HepG2 (cell line): ENCODE measurements around the gene EPPIN. TPM values are rescaled to one million over a fixed set of nuclear protein-coding genes. Genes with fewer than 3 reads are reported as not detected.

Source experiments
- ATAC-seq: fragments of 200-7000 bp; cut with Tn5 transposase; 3 replicates; pipeline ENCODE4 v1.9.1; 2020; ENCODE audit warnings: mild to moderate bottlenecking, moderate library complexity
- BruUV-seq: library from RNA; stranded (reverse); fragments of 400-500 nt; replicated peaks from 2 replicates; lab custom pipeline; 2021; lab: Mats Ljungman, UMichigan
- CTCF ChIA-PET: fragments of 300-600 bp; formaldehyde crosslinking; extraction: SDS; loops from one replicate; lab custom pipeline; 2021; ENCODE audit warnings: low total read pairs, inconsistent platforms, low intra/inter-chr PET ratio; lab: Yijun Ruan, JAX
- POLR2A ChIA-PET: fragments of 350-600 bp; sonication (Branson Sonifier 250); formaldehyde crosslinking; loops from one replicate; lab custom pipeline; 2020; ENCODE audit warnings: antibody characterized with exemption, inconsistent platforms; lab: Yijun Ruan, JAX
- DNase-seq: peaks from one replicate; pipeline ENCODE4 v3.0.0-alpha.2; 2015; ENCODE audit warnings: low spot score
- FAIRE-seq: peaks from 3 replicates; lab custom pipeline; 2011; peaks lifted over from hg19 to GRCh38; lab: Jason Lieb, UNC
- H2AFZ ChIP-seq: one replicate; pipeline ENCODE4 v1.6.1; 2011; ENCODE audit warnings: low read length, inconsistent platforms
- H3K27ac ChIP-seq: fragments of 300-600 bp; 3 replicates; pipeline ENCODE4 v1.8.0; 2011; ENCODE audit warnings: mixed run types, mild to moderate bottlenecking, mixed read lengths, low read length, inconsistent platforms; ENCODE audit not compliant: insufficient read depth; ENCODE audit errors: extremely low read length
- H3K27me3 ChIP-seq, 2 experiments: fragments of 200-600 bp in 1 of 2; 2 replicates in 1 of 2; 3 replicates in 1 of 2; pipeline versions ENCODE4 v1.6.0 to v1.8.0; 2011; ENCODE audit warnings: low read length in 2 of 2, mild to moderate bottlenecking in 2 of 2, moderate library complexity in 2 of 2, inconsistent platforms in 1 of 2; ENCODE audit not compliant: insufficient read depth in 2 of 2, control insufficient read depth in 1 of 2
- H3K36me3 ChIP-seq, 2 experiments: fragments of 200-600 bp in 1 of 2; replicated peaks in 1 of 2; 2 replicates in 1 of 2; 3 replicates in 1 of 2; pipeline versions ENCODE4 v1.5.1 to v1.8.0; 2011; ENCODE audit warnings: low read length in 2 of 2, inconsistent platforms in 1 of 2; ENCODE audit not compliant: insufficient read depth in 2 of 2, control insufficient read depth in 1 of 2
- H3K4me1 ChIP-seq: 2 replicates; pipeline ENCODE4 v1.5.1; 2012; ENCODE audit warnings: low read length, inconsistent platforms; ENCODE audit not compliant: insufficient read depth
- H3K4me2 ChIP-seq: 2 replicates; pipeline ENCODE4 v1.6.0; 2011; ENCODE audit warnings: low read depth, low read length, inconsistent platforms
- H3K4me3 ChIP-seq, 3 experiments: fragments of 200-600 bp in 1 of 3; sonication (generic), shearing (Covaris generic) in 1 of 3; replicated peaks in 1 of 3; 2 replicates each; pipeline ENCODE4 v1.5.1; 2011 to 2016; ENCODE audit warnings: low read length in 3 of 3, inconsistent platforms in 2 of 3, low read depth in 2 of 3, mild to moderate bottlenecking in 2 of 3, control low read depth in 1 of 3, mixed read lengths in 1 of 3; ENCODE audit not compliant: insufficient read depth in 1 of 3
- H3K79me2 ChIP-seq: one replicate; pipeline ENCODE4 v1.6.1; 2011; ENCODE audit warnings: low read length, inconsistent platforms; ENCODE audit not compliant: insufficient read depth
- H3K9ac ChIP-seq: 2 replicates; pipeline ENCODE4 v1.6.0; 2011; ENCODE audit warnings: mild to moderate bottlenecking, low read depth, low read length, inconsistent platforms; ENCODE audit not compliant: insufficient read depth
- H3K9me3 ChIP-seq: 2 replicates; pipeline ENCODE4 v1.5.1; 2012; ENCODE audit warnings: mild to moderate bottlenecking, low read length
- H4K20me1 ChIP-seq: 2 replicates; pipeline ENCODE4 v1.6.0; 2011; ENCODE audit warnings: inconsistent platforms, mild to moderate bottlenecking, low read length, moderate library complexity; ENCODE audit not compliant: insufficient read depth
- MAFF ChIP-seq: IDR thresholded peaks from 2 replicates; pipeline ENCODE4 v1.6.1; 2011; ENCODE audit warnings: low read depth, low read length, improper control_type of control experiment
- MAFK ChIP-seq, 2 experiments: IDR thresholded peaks in 1 of 2; conservative IDR thresholded peaks in 1 of 2; 2 replicates each; pipeline ENCODE4 v1.6.1; 2011; ENCODE audit warnings: improper control_type of control experiment in 2 of 2, low read length in 2 of 2
- NCOA2 ChIP-seq: sonication (generic); formaldehyde crosslinking; IDR thresholded peaks from 2 replicates; pipeline ENCODE4 v1.8.0; 2022; ENCODE audit warnings: inconsistent platforms
- NR3C1 ChIP-seq: sonication (generic); formaldehyde crosslinking; IDR thresholded peaks from 2 replicates; pipeline ENCODE4 v1.4.0; 2020; ENCODE audit warnings: missing genetic modification reagents
- PHF8 ChIP-seq: sonication (generic); formaldehyde crosslinking; IDR thresholded peaks from 2 replicates; pipeline ENCODE4 v1.5.0; 2020; ENCODE audit warnings: missing genetic modification reagents
- YEATS4 ChIP-seq: sonication (generic); formaldehyde crosslinking; IDR thresholded peaks from 2 replicates; pipeline ENCODE4 v1.4.0; 2020; ENCODE audit warnings: missing genetic modification reagents, borderline replicate concordance
- ZNF143 ChIP-seq: sonication (generic); formaldehyde crosslinking; IDR thresholded peaks from 2 replicates; pipeline ENCODE4 v1.4.0; 2020; ENCODE audit warnings: missing genetic modification reagents
- ZNF629 ChIP-seq: sonication (generic); formaldehyde crosslinking; conservative IDR thresholded peaks from 2 replicates; pipeline ENCODE4 v1.5.0; 2020; ENCODE audit warnings: missing genetic modification reagents
- in situ Hi-C: cut with HindIII; loops from 2 replicates; pipeline ENCODE4 v1.10.0; 2017; ENCODE audit warnings: low pct_unique_long_range_greater_than_20kb; ENCODE audit not compliant: extremely low pct_ligation_motif_present
- intact Hi-C: fragments of 100-400 bp; cut with micrococcal nuclease; formaldehyde crosslinking; loops from one replicate; pipeline ENCODE4 v1.10.0; 2022; ENCODE audit not compliant: unreplicated experiment
- polyA plus RNA-seq, 8 experiments: library from polyadenylated mRNA; depleted of rRNA in 3 of 8; stranded (reverse) in 7 of 8; unstranded in 1 of 8; fragments of >200 nt; fragmentation: Illumina TruSeq in 4 of 8; extraction: Trizol in 4 of 8; gene quantifications; 2 replicates each; pipeline versions ENCODE4 v1.2.1 to v1.2.3, GENCODE V29; 2011 to 2016; ENCODE audit warnings: low read depth in 4 of 8, missing spikeins in 1 of 8, mixed read lengths in 1 of 8; ENCODE audit not compliant: insufficient read depth in 1 of 8
- total RNA-seq, 5 experiments: library from RNA; depleted of rRNA; stranded (reverse); fragments of >200 nt; fragmentation: Illumina TruSeq; extraction: Trizol; gene quantifications; 2 replicates each; pipeline ENCODE4 v1.2.3, GENCODE V29; 2016; ENCODE audit warnings: low read depth in 1 of 5
- TF ChIP-seq, protein P1 (sequence below): sonication (generic); formaldehyde crosslinking; IDR thresholded peaks from 2 replicates; pipeline ENCODE4 v1.8.1; 2022; ENCODE audit warnings: low read depth, mild to moderate bottlenecking, missing genetic modification reagents

The EPPIN gene
- total and polyA plus RNA-seq, 2 of the 13 experiments (the other 11 are each of a cell fraction or from before 2014, with no cell fraction given), result not detected

GRCh38 chr20:45550765-45551164 is 3.6 kb upstream of the EPPIN start:
- intact Hi-C loops, result no loop called here
- no peak overlapping the region for H3K4me3 ChIP-seq
- H3K79me2 ChIP-seq, result no peaks in the 10 kb centered on the region
- TF ChIP-seq PHF8 (CRISPR knock-in tag) (no peak), NR3C1 (CRISPR knock-in tag) (no peak), ZNF143 (no peak), ZNF629 (CRISPR knock-in tag) (no peak), MAFK (conservative IDR thresholded peaks at IDR 0.05 in 1 of 2, IDR thresholded peaks at IDR 0.05 in 1 of 2; ENCODE audit: low read length in 2 of 2) (peak; percentile 77 to 85), YEATS4 (CRISPR knock-in tag) (no peak), NCOA2 (CRISPR knock-in tag) (no peak), MAFF (peak; percentile 75)
- TF ChIP-seq, protein P1, sequence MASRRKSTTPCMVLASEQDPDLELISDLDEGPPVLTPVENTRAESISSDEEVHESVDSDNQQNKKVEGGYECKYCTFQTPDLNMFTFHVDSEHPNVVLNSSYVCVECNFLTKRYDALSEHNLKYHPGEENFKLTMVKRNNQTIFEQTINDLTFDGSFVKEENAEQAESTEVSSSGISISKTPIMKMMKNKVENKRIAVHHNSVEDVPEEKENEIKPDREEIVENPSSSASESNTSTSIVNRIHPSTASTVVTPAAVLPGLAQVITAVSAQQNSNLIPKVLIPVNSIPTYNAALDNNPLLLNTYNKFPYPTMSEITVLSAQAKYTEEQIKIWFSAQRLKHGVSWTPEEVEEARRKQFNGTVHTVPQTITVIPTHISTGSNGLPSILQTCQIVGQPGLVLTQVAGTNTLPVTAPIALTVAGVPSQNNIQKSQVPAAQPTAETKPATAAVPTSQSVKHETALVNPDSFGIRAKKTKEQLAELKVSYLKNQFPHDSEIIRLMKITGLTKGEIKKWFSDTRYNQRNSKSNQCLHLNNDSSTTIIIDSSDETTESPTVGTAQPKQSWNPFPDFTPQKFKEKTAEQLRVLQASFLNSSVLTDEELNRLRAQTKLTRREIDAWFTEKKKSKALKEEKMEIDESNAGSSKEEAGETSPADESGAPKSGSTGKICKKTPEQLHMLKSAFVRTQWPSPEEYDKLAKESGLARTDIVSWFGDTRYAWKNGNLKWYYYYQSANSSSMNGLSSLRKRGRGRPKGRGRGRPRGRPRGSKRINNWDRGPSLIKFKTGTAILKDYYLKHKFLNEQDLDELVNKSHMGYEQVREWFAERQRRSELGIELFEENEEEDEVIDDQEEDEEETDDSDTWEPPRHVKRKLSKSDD (CRISPR knock-in tag), result no peak
- H3K9ac ChIP-seq, result no peak overlapping the region
- CTCF ChIA-PET, result no interaction called here
- H3K9me3 ChIP-seq, result no peaks in the 10 kb centered on the region
- ATAC-seq (no peak), FAIRE-seq (no peak), DNase-seq (no peak)
- in situ Hi-C loops, result no loop called here
- H3K27ac ChIP-seq, result no peak overlapping the region
- POLR2A ChIA-PET, result no interaction called here
- H3K4me2 ChIP-seq, result no peak overlapping the region
- H2AFZ ChIP-seq, result no peak overlapping the region
- no peaks in the 10 kb centered on the region for H3K4me1 ChIP-seq
- no peaks in the 10 kb centered on the region for H3K36me3 ChIP-seq
- no peaks in the 10 kb centered on the region for H4K20me1 ChIP-seq
- H3K27me3 ChIP-seq, result peaks cover 2 to 19% of the 10 kb centered on the region in 2 experiments; a peak in 3 of 5 replicates
- no TSS peak for BruUV-seq
